Prostate gland (tissue), 2 donors: ENCODE measurements around the gene ADD1.

Experiments used
- POLR2A ChIP-seq: fragments of 450-650 bp; IDR thresholded peaks from one replicate; pipeline ENCODE4 v1.6.1; 2016; ENCODE audit warnings: antibody characterized with exemption, mild to moderate bottlenecking
- TF ChIP-seq, protein P1 (sequence below), 4 experiments: fragments of 200-600 bp in 2 of 4; fragments of 450-650 bp in 2 of 4; sonication (generic) in 2 of 4; IDR thresholded peaks; 1 replicate in 3 of 4; 2 replicates in 1 of 4; pipeline ENCODE4 v1.5.1; 2016 to 2019; ENCODE audit warnings: antibody characterized with exemption in 4 of 4, mild to moderate bottlenecking in 2 of 4, moderate library complexity in 2 of 4

GRCh38 chr4:2963175-2963965 lies 119.7 kb downstream of the ADD1 start, which contains the start of the genes GRK4 and NOP14:
- TF ChIP-seq, protein P1, sequence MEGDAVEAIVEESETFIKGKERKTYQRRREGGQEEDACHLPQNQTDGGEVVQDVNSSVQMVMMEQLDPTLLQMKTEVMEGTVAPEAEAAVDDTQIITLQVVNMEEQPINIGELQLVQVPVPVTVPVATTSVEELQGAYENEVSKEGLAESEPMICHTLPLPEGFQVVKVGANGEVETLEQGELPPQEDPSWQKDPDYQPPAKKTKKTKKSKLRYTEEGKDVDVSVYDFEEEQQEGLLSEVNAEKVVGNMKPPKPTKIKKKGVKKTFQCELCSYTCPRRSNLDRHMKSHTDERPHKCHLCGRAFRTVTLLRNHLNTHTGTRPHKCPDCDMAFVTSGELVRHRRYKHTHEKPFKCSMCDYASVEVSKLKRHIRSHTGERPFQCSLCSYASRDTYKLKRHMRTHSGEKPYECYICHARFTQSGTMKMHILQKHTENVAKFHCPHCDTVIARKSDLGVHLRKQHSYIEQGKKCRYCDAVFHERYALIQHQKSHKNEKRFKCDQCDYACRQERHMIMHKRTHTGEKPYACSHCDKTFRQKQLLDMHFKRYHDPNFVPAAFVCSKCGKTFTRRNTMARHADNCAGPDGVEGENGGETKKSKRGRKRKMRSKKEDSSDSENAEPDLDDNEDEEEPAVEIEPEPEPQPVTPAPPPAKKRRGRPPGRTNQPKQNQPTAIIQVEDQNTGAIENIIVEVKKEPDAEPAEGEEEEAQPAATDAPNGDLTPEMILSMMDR (IDR thresholded peaks at IDR 0.05) = peak in 3 of 4 experiments; percentile 43 to 64 (median 45)
- peak; percentile 36 for TF ChIP-seq POLR2A
